Stimulated activated CD4-positive, alpha-beta T cell treated with anti-CD3 and anti-CD28 coated beads, Interleukin-2, amount 100 ng/mL, for 24 hours (primary cell): Measurements from ENCODE around the gene HEPHL1.

Experiments used
- DNase-seq, 2 donors: peaks; one replicate each; pipeline ENCODE4 v3.0.0-alpha.2; 2020

Gene HEPHL1

DNA sequence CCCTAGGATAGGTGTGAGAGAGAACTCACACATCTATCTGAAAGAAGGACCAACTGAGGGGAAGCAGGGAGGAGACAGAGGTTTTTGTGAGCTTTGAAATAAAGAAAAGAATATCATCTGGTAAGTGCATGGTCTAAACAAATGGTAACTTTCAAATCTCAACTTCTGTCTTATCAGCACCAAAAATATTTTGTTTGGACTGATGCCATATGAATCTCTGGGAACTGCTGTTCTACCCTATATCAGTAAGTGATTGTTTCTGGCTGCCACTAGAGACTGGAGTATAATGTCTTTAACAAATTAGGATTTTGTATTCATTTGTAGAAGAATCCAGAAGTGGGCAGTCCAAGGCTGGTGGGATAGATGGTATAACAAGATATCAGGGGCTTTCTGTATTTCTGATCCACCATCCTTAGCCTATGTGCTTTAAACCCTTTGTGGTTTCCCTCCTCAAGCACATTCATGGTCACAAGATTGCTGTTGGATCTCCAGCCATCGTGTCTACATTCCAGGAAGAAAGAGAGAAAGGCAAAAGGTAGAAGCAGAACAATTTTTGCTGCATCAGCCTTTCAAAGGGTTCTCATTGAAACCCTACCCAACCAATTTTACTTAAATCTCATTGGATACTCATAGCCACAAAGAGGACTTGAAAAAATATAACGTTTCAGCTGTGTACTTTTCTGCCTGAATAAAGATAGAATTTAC, 4.7 kb downstream of the HEPHL1 start:
- no peak for DNase-seq

DNA sequence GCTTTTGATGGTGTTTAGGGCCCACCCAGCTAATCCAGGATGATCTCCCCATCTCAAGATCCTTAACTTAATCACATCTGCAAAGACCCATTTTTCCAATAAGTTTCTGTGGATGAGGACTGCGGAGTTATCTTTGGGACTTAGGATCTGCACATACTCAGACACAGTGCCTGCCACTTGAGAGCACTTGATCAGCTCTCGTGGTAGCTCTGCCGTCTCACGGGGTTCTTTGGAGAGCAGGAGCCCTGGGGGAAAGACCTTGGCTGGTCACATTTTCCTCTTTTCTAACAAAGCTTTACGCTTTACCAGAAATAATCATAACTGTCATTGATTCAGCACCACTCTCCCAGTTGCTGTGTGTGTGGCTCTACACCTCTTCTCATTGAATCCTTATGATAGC, 6.1 kb downstream of the HEPHL1 start:
- DNase-seq, result no peak

DNA sequence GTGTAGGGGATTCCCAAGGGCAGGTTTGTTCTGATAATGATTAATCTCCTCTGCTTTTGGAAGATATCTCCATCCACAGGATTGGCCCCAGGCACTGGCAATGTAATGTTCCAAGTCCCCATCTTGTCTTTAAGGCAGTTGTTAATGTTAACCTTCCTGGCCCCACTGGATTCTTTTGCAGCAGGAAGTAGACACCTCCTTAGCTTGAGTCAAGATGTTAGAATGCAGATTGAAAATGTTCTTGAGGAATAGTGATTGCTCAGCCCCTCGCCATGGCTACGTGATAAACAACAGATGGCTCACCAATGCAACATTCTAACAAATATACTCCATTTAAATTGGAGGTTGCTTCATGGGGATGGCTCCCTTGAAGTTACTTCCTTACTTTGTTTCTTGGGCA, 7.3 kb downstream of the HEPHL1 start:
- DNase-seq, result no peak

DNA sequence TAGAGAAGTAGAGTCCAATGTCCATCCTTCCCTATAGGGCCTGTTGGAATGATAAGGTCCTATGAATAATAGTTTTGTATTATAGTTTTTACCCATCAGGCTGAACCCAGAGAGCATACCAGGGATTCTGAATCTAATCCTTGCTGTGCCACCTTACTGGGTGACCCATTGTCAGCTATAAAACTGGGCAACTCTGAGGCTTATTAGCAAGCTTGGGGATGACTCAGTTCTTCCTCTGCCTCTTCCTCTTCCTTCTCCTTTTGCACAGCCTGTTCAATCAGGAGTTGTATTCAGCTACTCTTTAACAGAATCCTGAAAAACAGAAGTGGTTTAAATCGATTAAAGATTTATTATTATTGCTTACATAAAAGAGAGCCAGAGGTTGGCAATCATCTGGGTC, 8.9 kb downstream of the HEPHL1 start:
- no peak for DNase-seq

DNA sequence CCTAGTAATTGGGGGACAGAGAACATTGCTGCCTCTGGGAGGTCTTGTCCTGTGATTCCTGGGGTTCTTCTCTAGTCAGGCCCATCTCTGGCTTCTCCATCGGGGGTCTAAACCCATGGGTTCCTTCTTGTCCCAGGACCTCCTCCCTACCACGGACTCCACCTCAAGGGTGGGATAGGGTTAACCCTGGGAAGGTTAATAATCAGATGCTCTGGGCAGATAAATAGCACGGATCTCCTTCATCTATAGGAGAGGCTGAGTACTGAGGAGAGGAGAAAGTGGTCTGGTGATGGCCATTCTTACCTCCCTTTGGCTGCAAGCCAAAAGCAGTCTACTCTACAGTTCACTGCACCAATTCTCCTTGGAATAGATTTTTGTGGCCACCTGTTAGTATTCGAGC, 10.5 kb downstream of the HEPHL1 start:
- no peak for DNase-seq

DNA sequence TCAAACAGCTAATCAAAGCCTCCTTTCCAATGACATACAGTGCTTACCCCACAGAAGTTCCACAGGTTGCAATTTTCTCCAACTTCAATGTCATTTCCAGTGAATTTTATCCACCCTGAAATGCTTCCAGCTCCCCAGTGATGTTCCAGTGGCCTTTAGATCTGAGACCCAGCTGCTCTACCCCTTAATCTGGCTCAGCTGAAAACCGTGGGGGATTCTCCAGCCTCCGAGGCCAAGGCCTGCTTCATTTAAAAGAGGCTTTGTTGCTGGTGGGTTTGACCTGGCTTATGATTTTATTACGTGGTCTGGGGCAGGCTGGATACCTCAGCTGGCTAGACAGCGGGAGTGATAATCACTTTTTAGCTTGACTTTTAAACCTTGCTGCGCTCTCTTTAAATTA, 10.9 kb downstream of the HEPHL1 start:
- no peak for DNase-seq

DNA sequence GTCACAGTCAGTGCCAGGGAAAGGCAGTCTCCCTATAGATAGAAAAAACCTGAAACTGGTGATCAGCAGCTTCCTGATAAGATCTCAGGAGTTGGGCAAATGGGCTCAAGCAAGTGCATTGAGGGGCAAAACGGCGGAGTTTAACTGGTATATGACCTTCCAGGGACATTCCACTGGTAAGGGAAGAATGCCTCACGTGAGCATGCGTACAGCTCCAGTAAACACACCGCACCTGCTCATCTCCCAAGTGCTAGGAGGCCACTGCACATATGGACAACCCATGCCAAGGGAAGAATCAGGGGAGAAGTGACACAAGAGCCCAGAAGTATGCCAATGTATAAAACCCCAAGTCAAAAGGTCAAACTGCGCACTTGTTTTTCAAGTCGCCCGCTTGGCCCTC, 11.6 kb downstream of the HEPHL1 start:
- no peak for DNase-seq

DNA sequence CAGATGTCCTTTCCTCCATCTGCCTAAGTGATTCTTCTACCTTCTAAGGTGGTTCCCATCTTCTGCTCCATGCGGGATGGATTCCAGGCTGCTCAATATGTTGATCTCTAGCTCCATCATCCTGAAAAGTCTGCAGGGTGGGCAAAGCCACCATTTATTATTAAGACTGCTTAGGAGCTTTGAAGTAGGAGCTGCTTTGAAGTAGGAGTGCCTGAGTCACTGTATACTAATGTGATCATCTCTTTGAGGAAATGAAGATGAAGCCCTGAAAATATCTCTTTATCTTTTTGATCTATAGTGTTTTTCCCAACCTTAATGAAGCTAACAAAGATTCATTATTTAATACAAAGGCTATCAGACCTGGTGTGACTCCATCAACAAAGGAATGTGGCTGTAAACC, 13.1 kb downstream of the HEPHL1 start:
- DNase-seq, result no peak

DNA sequence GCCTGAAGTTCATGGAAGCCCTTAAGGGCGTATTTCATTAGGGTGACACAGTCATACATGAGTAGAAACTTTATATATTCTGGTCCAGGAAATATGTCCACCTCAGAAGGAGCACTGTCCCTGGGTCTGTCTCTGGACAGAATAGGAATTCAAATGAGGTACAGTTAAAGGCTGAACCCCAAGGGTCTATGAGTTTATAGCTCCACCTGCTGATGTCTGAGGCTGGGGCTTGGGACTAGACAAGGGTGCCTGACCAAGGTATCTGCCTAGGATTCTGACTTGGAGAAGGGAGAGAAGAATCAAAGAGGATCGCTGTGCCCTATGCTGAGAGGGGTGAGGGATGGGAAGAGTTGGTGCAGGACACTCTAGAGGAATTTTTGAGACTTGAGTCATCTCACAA, 14.9 kb downstream of the HEPHL1 start:
- no peak for DNase-seq

DNA sequence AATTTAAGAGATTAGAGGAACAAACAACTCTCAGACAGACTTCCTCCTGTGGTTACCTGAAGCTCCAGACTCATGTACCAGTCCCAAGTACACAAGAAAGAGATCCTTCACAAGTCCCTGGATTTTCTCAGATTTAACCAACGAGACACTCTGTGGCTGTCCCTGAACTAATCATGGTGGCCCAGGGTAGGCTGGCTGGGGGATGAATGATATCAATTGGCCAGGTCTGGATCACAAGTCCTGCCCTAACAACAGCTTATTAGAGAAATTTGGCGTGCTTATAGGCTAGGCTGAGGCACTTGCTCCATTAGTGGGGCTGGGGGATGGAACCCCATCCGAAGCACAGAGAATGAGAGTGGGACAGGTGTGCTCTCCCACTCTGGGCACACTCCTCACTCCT, 22.1 kb downstream of the HEPHL1 start:
- DNase-seq, result no peak

DNA sequence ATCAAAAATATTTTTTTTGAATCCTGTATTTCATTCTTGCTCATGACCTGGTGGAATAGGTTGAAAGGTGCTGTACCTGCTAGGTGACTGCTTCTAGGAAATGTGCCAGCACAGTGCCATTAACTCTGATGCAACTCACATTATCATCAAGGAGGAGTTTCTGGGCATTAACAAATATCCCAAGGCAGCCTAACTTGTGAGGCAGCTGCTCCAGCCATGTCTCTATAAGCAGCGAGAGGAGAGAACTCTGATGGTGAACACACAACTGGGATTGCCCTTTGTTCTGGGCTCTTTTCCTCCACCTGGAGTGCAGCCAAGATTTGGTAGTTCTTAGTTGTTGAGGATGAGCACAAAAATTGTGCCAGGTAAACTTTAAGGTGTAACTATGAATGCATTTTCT, 25.6 kb downstream of the HEPHL1 start:
- no peak for DNase-seq

DNA sequence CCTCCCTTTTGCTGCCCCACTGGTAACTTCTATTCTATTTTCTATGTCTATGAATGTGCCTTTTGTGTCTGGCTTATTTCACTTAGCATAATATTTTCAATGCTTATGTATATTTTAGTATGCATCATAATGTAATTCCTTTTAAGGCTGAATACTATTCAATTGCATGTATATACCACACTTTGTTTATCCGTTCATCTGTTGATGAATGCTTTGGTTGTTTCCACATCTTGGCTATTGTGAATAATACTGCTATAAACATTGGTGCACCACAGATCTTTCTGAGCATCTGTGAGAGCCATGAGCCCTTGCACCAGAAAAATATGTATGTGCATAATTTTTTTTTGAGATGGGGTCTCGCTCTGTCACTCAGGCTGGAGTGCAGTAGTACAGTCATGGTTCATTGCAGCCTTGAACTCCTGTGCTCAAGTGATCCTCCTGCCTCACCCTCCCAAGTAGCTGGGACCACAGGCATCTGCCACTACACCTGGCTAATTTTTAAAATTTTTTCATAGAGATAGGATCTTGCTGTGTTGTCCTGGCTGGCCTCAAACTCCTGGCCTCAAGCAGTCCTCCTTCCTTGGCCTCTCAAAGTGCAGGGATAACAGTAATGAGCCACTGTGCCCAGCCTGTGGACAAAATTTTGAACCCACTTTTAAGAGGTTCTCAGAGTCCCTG, 27.0 kb downstream of the HEPHL1 start:
- no peak for DNase-seq

DNA sequence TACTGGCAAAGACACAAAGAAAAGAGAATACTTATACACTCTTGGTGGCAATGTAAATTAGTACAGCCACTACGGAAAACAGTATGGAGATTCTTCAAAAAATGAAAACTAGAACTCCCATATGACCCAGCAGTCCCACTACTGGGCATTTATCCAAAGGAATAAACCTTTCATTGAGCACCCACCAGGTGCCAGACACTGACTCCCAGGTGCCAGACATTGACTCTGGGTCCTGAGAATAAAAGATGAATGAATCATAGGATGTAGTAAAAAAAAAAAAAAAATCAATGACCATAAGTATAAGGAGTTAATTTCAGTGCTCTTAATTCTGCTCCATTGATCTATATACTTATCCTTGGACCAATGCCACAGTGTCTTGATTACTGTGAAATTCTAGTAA, 28.2 kb downstream of the HEPHL1 start:
- DNase-seq, result no peak

DNA sequence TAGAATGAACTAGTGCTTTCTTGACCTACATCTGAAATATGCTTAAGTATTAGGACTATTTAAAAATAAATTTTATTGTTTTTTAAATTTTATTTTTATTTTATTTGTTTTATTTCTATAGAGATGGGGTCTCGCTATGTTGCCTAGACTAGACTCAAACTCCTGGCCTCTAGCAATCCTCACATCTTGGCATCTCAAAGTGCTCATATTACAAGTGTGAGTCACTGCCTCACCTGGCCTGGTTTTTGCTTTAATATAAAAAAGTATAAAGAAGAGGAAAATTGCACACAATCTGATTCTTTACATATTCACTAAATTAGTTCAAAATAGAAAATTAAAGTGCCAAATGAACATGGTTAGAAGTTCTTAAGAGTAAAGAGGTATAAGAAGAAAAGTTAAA, 37.5 kb downstream of the HEPHL1 start:
- DNase-seq, result no peak

DNA sequence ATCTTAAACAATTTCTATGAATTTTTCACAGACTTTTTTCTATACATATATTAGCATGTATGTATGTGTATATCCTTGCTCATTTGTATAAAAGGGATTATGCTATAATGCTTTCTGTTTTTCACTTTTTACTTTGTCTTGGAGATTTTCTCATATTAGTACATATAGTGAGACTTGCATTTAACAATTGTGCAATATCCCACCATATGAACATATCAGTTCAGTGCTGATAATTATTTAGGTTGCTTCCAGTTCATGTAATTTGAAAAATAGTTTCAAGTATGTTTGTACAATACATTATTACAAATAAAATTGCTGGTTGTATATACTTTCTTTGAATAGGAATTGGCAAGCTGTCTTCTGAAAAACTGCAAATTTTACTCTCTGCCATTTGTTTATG, 37.9 kb downstream of the HEPHL1 start:
- no peak for DNase-seq

DNA sequence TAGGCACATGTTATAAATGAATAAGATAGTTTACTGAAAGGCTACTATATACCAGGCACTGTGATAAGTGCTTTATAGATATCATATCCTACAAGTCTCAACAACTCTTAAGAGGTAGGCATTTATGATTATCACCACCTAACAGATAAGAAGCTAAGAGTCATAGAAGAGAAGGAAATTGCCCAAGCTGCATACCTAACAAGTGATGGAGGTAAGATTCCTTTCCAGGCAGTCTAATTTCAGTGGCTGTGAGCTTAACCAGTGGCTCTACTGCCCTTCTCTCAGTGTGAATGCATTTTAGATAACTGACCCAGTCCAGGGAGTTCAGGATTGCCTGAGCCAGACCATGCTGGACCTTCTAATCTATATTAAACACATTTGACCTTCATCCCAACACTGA, 39.2 kb downstream of the HEPHL1 start:
- no peak for DNase-seq

DNA sequence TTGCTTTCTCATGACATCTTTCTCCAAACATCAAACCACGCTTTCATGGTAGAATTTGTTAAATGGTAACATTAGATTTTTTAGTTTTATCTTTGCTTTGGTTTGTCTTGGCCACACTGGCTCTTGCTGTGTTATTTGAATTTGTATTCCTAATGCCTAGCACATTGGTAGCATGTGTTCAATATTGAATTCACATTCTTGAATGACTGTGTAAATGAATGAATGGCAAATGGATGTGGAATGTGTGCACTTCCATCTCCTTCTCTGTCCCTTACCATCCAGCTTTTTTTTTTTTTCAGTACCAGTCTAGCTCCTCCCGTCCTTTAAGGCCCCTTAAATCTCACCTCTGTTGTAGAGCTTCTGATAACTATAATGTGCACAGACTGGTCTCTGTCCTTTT, 41.2 kb downstream of the HEPHL1 start:
- no peak for DNase-seq

DNA sequence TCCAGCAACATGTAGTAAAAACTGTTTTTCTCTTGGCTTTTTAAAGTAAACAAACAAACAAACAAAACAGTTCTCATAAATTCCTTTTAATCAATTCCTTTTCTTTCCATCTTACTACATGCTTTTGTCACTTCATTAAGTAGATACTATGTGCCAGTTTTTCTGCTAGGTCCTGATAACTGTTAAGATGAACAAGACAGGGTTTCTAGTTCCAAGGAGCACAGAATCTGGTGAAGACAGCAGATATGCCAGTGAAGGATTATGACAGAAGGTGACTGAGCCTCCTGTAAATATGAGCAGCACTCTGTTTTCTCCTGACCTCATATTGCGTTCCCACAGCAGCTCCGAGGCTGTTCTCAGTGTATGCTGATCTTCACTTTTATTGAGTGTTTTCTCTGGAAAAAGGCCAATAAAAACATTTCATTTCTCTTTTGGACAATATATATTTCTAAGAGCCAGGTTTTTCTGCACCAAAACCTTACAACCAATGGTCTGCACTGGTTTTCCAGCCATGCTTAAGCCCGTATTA, 45.8 kb downstream of the HEPHL1 start:
- no peak for DNase-seq

DNA sequence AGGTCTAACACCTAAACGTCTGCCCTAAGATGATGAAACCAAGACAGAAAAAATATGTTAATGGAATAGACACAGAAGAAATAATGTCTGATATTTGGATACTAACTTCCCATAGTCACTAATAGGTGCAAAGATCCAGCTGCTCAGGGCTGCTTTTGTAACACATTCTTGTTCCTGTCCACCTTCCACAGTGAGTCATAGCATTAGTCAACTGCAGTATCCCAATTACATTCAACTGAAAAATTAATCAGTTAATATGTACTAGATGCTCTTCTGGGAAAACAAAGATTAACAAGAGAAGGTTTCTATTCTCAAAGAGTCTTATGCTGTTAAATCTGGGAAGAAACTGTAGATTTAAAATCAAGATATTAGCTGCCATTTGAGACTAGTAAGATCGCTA, 47.6 kb downstream of the HEPHL1 start:
- DNase-seq, result no peak

DNA sequence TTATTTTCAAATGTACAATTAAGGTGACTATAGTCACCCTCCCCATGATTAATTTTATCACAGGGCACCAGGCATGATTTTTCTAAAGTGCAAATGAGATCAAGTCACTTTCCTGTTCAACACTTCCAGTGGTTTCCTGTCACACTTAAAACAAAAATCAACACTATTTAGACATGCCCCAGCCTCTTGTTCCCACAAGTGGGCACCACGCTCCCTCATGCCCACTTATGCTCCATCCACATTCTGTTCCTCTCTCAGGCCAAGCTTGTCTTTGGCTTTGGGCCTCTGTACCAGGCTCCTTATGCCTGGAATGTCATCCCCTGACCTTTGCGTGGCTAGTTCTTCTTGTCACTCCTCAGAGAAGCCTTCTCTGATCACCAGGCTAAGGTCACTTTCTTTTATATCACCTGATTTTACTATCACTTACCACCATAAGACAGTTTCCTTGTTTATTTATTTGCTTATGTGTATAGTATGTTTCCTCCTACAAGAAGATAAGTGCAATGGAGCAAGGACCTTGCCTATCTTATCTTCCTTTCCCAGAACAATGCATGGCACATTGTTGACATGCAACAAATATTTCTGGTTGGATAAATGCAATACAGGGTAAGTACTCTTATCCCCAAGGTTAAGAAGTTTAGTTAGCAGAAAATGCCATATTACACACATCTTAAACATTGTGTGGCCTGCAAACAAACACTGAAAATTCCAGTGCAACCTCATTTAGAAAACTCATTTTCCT, 56.6 kb downstream of the HEPHL1 start:
- DNase-seq, result no peak

DNA sequence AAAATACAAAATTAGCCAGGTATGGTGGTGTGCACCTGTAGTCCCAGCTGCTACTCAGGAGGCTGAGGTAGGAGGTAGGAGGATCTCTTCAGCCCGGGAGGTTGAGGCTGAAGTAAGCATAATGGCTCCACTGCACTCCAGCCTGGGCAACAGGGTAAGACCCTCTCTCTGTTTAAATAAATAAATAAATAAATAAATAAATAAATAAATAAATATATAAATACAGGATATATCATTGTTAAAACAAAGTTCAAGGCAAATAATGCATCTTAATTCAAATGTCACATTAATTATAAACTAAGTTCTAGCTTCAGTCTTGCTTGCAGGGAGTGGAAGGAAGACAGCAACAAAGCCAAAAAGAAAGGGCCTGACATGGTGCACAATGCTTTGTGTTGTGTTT, 63.0 kb downstream of the HEPHL1 start:
- DNase-seq, result no peak

DNA sequence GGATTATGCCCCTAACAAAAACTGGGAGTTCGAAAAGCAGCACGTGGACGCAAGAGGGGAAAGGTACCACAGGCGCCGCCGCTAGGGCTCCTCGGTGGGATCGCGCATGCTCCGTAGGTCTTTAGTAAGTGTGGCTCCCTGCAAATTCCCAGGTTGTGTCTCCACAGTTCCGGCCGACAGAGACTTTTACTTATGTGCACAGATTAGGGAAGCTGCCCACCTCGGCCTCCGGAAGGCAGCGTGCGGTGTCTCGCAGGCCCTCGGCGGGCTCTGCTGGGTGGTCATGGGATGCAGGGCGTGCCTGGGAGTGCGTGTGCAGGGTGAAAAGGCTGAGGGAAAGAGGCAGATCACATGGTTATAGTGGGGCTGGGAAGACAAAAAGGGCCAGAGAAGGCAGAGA, 67.8 kb downstream of the HEPHL1 start:
- DNase-seq, result no peak

DNA sequence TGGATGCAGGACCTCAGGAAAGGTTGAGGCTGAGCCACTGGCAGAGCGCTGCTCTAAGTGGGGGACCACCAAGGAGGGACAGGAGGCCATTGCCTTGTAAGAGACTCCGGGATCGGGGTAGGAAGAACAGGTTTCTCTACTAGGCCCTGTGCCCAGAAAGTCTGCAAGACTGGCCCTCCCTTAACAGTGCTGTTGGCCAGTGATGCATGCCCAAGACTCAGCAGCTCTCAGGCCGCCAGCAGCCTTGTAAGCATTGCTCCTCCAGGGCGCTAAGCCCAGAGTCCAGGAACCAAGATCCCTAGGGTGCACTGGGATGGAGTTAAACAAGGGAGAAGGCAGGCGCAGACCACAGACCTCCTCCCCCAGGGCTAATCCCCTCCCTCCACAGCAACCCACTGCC, 68.2 kb downstream of the HEPHL1 start:
- DNase-seq, result no peak

DNA sequence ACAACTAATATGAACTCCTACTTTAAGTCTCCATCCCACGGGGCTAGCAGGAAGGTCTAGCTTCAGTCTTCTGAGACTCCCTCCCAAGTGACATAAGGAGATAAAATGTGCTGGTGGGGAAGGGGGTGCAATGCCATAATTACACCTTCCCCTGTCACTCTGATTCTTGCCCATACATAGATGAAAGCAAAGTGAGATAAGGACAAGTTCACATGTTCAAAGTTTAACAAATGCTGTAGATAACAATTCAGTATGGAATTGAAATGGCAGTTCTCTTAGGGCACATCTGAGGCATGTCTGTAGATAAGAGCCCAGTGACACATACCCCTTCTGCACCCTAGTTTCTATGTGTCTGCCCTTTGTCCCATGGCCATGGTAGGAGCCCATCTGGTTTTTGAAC, 69.2 kb downstream of the HEPHL1 start:
- no peak for DNase-seq
